Dermis blood vessel endothelial cell (primary cell): ENCODE data around the gene CFAP73. TPM values are rescaled to one million over a fixed set of nuclear protein-coding genes. Genes with fewer than 3 reads are reported as not detected.
A peak's percentile ranks its signal among the peaks of the same experiment; 100 is the strongest.

Source experiments
- DNase-seq: peaks from one replicate; pipeline ENCODE4 v3.0.0; 2010
- total RNA-seq: library from RNA; depleted of rRNA; stranded (reverse); fragments of >200 nt; gene quantifications from 2 replicates; pipeline ENCODE4 v1.2.3, GENCODE V29; 2014

The CFAP73 gene
- total RNA-seq, 1 donor from 2014 or later = not detected

DNA sequence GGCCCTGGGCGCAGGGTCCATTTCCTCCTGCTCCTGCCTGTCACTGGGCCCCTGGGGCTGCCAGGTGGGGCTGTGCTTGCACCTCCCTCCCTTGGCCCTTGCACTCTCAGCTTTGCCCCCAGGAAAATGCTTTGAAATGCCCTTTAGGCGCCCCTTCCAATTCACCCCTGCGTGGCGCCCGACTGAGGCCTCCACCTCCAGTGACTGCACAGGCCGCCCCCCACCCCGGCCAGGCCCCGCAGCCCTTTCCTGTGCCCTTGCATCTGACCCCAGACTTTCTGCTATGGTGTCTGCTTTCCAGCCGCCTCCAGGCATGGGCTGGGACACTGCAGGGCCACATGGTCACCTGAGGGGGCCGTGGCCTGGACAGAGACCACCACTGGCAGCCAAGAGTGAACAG lies 18.3 kb downstream of the CFAP73 start:
- no peak for DNase-seq

DNA sequence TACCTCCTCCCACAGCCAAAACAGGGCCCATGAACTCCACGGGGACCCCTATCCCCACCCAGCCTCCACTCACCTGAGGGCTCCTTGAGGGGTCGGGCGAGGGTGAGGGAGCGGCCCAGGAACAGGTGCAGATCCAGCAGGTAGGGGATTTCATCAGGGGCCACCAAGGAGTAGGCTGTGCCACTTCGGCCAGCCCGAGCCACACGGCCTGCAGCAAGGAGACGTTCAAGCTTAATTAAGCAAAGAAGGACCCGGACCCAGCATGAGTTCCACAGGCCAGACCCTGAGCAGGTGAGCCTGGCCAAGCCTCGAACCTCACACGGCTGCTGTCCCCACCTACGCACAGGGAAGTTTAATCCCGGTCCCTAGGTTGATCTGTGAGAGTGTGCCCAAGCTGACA lies 20.2 kb downstream of the CFAP73 start:
- DNase-seq = no peak

DNA sequence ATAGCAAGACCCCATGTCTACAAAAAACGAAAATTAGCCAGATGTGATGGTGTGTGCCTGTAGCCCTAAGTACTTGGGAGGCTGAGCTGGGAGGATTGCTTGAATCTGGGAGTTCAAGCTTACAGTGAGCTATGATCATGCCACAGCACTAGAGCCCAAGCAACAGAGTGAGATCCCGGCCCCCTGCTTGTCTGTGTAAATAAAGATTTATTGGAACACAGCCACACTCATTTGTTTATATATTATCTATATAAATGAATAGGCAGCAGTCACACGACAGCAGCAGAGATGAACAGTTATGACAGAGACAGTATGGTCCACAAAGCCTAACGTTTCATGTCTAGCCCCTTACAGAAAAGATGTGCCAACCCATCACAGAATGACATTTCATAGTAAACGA lies 20.9 kb downstream of the CFAP73 start:
- DNase-seq = no peak

DNA sequence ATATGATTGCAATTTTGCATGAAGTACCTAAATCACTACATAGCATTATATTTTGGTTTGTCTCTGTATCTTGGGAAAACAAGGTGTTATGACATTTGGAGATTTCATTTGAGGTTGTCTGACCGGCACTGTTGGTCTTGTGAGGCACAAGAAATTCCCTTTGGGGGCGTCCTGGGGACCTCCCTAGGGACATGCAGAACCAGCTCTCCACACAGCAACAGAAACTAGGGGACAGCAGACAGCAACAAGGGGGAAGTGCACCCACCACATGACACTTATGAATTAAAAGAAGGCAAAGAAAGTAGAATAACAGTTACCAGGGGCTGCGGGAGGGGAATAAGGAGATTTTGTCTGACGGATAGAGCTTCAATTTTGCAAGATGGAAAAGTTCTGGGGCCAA lies 21.4 kb downstream of the CFAP73 start:
- DNase-seq = no peak

DNA sequence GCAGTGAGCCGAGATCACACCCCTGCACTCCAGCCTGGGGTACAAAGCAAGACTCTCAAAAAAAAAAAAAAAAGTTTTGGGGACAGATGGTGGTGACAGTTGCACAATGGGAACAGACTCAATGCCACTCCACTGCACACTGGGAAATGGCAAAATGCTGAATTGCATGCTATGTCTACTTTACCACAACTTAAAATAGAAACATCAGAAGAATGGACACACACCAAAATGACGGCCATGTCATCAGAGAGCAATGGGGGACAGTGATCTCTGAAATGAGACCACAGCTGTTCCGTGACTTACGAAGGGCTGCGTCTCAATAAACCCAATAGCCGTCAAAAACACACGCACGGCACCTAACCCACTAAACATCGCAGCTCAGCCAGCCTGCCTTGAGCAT lies 22.0 kb downstream of the CFAP73 start:
- no peak for DNase-seq

DNA sequence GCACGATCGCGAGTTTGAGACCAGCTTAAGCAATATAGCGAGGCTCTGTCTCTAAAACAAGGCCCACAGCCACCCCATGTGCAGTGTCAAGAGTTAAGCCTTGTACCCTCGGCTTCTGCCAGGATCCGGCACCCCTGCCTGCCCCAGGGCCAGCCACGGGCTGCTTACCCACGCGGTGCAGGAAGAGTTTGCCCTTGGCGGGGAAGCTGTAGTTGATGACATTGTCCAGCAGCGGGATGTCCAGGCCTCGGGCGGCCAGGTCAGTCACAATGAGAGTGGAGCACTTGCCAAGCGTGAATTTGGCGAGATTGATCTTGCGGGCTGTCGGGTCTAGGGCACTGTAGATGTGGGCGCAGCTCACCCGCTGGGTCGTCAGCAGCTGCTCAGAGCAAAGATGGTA lies 22.7 kb downstream of the CFAP73 start:
- no peak for DNase-seq

DNA sequence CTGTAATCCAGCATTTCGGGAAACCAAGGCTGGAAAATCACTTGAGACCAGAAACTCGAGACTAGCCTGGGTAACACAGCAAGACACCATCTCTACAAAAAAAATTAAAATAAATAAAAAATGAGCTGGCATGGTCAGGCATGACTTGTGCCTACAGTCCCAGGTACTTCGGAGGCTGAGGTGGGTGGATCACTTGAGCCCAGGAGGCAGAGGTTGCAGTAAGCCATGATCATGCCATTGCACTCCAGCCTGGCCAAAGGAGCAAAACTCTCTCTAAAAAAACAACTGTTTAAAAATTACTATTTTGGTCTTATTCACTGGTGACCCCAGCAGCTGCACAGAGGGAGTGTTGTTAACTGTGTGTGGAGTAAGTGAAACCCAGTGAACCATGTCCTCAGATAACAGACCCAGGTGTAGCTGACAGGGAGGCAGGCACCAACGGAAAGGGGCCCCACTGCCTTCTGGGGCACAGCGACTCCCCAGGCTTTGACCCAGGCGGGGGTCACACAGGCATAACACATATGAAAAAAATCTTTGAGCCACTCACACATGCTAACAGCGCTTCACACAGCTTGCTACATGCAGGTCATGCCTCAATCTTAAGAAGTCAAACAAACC lies 23.7 kb downstream of the CFAP73 start:
- DNase-seq = no peak

DNA sequence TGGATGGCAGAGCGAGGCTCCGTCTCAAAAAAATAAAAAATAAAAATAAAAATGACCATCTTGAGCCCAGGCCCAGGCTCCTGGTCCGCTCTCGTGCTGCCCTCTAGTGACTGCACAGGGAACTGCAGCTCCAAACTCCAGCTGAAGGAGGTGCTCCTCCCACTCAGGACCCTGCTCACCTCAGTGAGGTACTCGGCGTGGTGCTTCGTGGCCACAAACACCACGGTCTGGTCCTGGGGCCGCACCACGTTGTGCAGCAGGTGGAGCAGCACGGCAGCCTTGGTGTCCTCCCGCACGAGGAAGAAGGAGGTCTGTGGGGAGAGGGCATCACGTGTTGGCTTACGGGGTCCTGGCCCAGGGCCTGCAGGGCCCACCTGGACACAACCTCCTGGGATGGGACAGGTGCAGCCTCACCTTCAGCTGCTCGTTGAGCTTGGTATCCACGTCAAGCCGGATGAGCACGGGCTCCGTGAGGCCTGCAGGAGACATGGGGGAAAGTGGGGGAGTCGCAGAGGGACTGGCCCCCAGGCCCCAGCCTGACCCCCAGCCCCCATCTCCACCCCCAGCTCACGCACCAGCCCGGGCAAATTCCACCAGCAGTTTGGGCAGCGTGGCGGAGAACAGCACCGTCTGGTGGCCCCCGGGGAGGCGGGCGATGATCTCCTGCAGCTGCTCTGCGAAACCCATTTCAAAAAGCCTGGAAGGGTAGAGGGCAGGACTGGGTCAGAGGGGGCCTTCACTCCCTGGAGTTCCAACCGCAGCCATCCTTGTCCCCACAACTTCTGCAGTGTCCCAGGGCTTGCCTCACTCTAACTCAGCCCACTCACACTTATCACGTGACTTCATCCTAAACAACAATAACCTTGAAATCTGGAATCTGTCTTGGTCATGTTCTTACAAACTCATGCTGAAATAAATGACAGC lies 25.2 kb downstream of the CFAP73 start:
- DNase-seq = peak; percentile 85

DNA sequence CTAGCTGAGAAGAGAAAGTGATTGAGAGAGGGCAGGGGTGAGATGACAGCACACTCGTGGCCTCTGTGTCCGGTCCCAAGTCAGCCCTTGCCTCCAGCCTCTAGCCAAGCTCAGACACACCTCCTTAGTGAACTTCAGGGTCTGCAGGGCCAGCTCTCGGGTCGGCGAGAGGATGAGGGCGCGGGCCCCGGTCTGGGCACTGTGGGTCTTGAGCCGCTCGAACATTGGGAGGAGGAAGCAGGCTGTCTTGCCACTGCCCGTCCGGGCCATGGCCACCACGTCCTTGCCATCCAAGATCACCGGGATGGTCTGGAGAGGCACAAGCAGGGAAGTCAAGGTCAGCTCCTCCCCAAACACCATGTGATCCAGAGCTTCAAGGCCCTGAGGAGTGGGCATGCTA lies 29.5 kb downstream of the CFAP73 start:
- DNase-seq = no peak

DNA sequence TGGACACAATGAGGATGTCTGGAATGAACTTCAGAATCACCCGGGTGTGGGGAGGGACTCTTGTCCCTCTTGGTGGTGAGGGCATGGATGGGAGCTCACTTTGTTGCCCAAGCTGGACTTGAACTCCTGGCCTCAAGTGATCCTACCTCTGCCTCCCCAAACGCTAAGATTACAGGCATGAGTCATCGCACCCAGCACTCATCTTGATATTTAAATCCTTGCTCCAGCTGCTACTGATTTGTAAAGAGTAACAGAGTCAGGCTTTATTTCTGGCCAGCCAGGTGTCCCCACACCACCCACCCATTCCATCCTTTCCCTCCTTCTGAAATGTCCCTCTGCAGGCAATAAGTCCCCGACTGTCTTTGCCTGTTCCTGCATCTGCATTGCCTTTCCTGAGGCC lies 30.8 kb downstream of the CFAP73 start:
- DNase-seq = no peak

DNA sequence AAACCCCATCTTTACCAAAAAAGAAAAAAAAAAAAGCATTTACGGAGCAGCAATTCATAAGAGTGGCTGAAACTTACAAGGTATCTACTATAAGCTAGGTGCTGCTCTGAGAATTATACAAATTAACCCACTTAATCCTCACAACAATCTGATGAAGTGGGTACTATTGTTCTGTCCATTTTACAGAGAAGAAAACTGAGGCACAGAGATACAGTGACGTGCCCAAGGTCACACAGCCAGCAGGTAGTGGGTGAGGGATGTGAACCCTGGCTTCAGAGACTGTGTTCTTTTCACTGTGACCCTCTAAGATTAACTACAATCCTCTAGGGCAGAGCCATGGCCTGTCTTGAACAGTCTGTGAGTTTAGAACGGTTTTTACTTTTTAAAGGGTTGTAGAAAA lies 32.5 kb downstream of the CFAP73 start:
- no peak for DNase-seq

DNA sequence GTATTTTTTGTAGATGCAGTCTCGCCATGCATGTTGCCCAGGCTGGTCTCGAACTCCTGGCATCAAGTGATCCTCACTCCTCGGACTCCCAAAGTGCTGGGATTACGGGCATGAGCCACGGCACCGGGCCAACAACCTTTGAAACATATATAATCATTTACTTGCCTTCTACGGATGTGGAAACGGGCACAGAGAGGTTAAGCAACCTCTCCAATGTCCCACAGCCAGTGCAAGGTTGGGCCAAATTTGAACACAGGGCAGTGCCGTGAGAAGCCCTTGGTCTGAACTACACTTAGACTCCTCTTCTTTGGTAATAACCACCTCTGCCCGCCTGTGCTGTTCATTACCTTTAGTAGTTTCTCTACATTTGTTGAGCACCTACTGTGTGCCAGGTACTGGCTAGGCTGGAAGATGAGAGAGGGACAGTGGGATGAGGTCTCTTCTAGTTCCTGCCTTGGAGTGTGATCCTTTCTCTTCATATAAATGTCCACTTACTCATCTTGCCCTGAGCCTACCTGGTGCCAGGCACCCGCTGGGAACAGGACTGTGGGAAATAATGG lies 33.6 kb downstream of the CFAP73 start:
- DNase-seq = no peak

DNA sequence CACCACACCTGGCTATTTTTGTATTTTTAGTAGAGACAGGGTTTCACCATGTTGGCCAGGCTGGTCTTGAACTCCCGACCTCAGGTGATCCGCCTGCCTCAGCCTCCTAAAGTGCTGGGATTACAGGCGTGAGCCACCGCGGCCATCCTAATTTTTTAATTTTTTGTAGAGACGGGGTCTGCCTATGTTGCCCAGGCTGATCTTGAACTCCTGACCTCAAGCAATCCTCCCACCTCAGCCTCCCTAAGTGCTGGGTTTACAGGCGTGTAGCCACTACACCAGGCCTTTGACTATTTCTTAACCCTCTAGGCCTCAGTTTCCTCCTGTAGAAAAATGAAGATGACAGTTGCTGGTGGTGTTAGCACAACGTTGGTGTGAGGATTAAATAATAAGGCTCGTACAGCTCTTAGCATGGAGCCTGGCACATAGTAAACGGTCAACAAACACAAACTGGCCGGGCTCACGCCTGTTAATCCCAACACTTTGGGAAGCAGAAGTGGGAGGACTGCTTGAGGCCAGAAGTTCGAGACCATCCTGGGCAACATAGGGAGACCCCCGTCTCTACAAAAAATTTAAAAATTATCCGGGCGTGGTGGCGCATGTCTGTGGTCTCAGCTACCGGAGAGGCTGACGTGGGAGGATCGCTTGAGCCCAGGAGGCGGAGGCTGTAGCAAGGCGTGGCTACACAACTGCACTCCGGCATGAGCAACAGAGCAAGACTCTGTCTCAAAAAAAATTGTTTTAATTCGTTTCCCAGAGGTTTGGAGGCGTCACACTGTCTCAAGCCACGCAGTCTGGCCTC lies 34.8 kb downstream of the CFAP73 start:
- no peak for DNase-seq

DNA sequence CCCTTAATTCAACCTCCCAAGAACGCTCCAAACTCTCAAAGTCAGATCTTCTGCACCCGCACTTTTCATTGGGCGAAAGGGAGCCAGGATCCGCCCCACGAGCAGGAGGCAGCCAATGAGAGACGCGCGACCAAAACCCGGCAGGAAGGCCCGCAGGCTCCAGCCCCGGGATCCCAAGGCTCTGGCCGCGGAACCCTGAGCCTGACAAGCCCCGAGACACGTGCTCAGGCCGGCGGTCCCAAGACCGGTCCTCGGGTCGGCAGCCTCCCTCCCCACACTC lies 35.3 kb downstream of the CFAP73 start:
- peak; percentile 93 for DNase-seq

DNA sequence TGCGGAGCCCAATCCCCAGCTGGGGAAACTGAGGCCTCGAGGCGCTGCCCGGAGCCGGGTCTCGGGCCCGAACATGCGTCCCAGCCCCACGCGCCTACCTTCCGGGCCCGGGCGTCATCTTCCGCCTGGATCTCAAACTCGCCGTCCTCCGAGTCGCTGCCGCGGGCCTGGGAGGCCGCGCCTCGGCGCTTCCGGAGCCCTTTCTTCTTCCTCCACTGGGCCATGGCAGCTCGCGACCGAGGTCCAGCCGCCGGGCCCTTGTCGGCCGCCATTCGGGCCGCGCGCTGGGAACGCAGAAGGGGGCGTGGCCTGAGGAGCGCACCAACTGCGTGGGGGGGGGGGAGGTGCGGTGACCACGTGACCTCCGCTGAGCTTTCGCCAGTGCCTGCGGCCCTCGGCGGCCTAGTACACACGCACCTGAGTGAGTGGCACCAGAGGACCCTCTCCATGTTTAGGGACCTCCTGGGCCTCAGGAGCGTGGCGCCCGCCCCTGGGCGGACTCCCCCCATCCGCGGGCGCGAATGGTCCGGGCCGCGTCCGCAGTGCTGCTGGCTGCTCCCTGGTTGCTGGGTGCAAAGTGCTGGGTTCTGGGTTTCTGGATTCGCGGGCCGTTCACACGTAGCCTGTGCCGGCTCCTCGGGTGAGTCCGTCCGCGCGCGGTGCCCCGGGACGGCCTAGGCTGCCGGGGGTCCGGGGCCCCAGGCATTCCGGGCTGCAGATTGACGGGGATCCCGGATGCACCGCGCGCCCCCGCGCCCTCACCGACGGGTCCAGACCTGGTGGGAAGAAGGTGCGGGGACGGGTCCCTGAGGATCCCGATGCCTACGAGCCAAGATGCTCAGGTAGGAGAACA lies 35.9 kb downstream of the CFAP73 start, which contains the start of the genes DDX54 and RITA1:
Gene DDX54 (minus strand): TSS at position 299 of the 853 bp plus-strand sequence. CDS start 27 bp downstream, at position 272.
Gene RITA1 (plus strand): TSS at position 542 of the 853 bp plus-strand sequence. CDS start 1,026 bp downstream, outside the sequence.
- peak; percentile 85 for DNase-seq

DNA sequence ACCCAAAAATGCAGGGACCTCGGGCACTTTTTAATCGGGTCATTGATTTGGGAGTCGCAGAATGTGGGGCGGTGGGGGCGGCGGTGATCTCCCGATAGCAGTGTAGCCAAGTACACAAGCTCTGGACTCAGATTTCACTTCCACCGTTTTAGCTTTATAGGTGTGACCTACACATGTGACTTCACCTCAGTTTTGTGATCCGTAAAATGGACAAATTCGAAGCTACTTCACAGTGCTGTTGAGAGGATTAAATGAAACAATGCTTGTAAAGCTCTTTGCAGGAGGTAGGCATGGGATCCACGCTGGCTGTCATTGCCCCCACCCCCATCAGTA lies 36.5 kb downstream of the CFAP73 start:
- peak; percentile 39 for DNase-seq

DNA sequence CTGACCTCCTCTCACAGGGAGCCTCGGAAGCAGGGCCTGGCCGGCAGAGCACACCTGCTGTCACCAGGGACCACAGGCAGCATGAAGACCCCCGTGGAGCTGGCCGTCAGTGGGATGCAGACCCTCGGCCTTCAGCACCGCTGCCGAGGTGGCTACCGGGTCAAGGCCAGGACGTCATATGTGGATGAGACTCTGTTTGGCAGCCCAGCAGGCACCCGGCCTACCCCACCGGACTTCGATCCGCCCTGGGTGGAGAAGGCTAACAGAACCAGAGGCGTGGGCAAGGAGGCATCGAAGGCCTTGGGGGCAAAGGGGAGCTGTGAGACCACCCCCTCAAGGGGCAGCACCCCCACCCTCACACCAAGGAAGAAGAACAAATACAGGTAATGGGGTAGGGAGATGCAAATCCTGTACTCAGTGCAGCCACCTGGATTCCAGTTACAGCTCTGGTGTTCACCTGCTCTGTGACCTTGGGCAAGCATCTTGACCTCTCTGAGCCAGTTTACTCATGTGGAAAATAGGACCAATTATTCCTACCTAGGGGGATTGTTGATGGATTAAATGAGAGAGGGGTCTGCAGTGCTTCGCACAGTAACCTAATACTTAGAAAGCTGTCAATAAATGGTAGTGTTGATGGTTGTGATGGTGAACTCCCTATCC lies 37.3 kb downstream of the CFAP73 start:
- no peak for DNase-seq

DNA sequence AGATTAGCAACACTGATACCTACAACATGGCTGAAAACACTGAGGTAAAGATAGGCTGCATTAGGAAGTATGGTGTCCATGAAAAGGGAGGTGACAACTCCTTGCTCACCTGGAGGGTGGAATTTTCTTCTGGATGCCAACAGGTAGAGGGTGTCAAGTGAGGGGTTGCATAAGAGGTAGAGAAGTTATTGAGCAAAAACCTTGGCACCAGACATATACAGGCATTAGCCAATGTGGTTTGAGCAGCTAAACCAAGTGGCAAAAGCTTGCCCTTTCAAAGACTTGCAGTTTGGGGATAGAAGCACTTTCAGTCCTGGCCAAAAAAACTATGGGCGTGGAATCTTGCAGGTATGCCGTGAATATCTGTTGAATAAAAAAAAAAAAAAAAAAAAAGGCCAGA lies 39.8 kb downstream of the CFAP73 start:
- no peak for DNase-seq

DNA sequence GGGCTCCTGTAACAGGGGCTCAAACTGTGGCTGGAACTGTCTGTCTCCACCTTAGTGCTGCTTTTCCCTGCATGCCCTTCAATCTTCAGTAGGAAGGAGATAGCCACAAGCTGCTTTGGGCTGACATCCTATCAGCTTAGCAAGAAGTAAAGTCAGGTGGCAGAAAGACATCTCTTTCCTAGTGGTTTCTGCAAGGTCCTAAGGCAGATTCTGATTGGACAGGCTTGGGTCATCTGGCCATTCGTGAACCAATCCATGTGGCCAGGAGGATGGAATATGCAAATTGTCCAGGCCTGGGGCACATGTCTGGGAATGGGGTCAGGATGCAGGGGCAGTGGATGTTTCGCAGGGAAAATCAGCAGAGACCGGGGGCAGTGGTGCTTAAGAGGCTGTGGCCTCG lies 41.2 kb downstream of the CFAP73 start:
- DNase-seq = peak; percentile 56

DNA sequence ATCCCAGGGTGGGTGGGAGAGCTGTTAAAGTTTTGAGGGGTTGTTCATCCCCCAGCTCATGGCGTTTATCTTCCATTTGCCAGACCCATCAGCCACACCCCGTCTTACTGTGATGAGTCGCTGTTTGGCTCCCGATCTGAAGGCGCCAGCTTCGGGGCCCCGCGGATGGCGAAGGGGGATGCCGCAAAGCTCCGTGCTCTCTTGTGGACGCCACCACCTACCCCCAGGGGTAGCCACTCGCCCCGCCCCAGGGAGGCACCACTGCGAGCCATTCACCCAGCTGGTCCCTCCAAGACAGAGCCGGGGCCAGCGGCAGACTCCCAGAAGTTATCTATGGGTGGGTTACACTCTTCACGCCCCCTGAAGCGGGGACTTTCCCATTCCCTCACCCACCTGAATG lies 41.7 kb downstream of the CFAP73 start:
- DNase-seq = no peak

DNA sequence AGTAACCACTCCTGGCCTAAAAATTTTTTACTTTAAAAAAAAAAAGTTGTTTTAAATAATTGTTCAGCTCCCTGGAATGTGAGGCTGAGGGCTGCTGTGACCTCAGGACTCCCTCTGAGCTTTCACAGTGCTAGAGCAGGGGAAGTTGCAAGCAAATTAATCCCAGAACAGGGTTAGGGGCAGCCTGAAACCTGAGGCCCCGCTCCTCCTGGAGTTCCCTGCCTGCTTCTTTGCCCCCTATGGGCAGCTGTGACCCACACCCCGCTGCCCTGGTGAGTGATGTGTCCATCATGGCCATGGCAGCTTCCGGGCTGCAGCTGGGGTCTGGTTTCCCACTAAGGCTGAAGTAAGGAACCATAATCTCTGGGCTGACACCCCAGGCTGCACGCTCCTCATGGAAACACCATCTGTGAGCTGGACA lies 45.5 kb downstream of the CFAP73 start:
- DNase-seq = no peak

DNA sequence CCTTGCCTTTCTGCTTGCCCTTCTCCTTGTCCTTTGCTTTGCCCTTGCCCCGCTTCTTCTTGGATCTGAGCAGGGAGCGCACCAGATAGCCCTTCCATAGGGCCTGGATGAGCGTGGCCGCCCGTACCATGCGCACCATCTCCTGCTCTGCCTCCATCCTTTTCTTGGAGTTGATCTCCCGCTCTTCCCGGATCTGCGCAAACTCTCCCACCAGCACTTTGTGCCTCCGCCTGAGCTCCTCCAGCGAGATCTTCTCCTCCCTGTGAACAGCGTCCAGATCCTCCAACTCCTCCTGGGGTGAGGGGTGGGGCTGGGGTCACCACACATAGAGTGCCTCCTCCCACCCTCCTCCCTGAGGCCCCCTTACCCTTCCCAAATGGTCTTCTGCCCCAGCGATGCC lies 46.1 kb downstream of the CFAP73 start:
- no peak for DNase-seq
